ENCODE results near the gene CIDEB. TPM values are rescaled to one million over a fixed set of nuclear protein-coding genes. Genes with fewer than 3 reads are reported as not detected.
A peak's percentile ranks its signal among the peaks of the same experiment; 100 is the strongest.

The CIDEB gene
- total RNA-seq, 6 donors from 2014 or later, result 9.4 to 14.8 (median 12.8) TPM

DNA sequence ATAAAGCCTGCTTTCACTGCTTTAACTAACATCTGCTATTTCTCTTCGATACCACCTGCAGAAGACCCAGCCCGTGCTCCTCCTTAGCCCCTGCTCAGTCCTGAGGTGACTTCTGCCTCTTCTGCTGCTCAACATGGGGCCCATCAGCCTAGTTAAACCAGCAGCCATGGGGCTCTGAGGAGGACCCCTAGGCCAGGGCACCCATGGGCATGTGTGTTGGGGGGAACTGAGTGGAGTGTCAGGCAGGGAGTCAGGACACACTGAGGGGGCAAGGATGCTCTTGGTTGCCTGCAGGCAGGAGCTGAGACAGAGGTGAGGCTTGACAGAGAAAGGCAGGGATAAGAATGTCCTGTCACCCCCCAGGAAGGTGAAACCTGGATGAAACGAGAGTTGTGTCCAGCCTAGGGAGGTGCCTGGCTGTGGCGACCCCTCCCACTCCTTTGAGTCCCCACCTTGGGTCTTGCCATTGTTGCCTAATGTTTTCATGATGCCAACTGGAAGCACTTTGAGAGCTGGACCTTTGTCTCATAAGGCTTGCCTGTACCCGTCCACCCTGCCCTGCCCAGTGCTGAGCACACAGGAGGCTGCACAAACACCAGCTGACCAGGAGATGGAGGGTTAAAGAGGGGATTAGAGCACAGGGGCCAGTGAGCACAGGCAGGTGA lies 23.8 kb downstream of the CIDEB start:
- TF ChIP-seq POLR2A (IDR thresholded peaks at IDR 0.05), result no peak
- TF ChIP-seq POLR2AphosphoS5 (IDR thresholded peaks at IDR 0.05), result no peak
- TF ChIP-seq, protein P1, sequence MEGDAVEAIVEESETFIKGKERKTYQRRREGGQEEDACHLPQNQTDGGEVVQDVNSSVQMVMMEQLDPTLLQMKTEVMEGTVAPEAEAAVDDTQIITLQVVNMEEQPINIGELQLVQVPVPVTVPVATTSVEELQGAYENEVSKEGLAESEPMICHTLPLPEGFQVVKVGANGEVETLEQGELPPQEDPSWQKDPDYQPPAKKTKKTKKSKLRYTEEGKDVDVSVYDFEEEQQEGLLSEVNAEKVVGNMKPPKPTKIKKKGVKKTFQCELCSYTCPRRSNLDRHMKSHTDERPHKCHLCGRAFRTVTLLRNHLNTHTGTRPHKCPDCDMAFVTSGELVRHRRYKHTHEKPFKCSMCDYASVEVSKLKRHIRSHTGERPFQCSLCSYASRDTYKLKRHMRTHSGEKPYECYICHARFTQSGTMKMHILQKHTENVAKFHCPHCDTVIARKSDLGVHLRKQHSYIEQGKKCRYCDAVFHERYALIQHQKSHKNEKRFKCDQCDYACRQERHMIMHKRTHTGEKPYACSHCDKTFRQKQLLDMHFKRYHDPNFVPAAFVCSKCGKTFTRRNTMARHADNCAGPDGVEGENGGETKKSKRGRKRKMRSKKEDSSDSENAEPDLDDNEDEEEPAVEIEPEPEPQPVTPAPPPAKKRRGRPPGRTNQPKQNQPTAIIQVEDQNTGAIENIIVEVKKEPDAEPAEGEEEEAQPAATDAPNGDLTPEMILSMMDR (IDR thresholded peaks at IDR 0.05), result no peak
- TF ChIP-seq EP300 (IDR thresholded peaks at IDR 0.05), result no peak
- no peaks in the 10 kb centered on the region for H3K27me3 ChIP-seq
- no peaks in the 10 kb centered on the region for H3K36me3 ChIP-seq
- no peaks in the 10 kb centered on the region for H3K9me3 ChIP-seq
- 86 to 90% methylated on average over 5 of the region's 5 CpGs for WGBS, 2 donors
- peaks cover 3 to 18% (median 7%) of the 10 kb centered on the region in 4 donors for H3K4me1 ChIP-seq
- ATAC-seq (ENCODE audit: low FRiP score in 2 of 2) (no peak), DNase-seq (no peak)
- no peak overlapping the region for H3K4me3 ChIP-seq
- H3K27ac ChIP-seq, result no peak overlapping the region

DNA sequence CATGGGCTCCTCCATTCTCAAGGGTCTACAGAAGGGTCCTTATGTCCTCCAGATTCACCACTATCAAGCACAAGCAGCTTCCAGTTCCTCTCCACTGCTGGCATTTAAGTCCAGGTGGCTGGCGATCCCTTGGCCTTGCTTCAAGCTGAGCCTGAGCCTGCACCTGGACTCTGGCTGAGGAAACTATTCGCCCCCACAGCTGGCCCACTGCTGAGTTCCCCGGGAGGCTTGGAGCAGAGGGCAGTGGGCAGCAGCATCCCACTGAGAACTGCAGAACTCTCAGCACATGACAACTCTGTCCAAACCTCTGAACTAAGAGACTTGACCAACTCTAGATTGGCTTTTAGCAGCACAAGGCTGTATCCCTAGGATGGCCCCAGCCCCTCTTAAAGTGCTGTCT lies 25.0 kb downstream of the CIDEB start:
- Histone ChIP-seq H3K9me3 (no peaks in the 10 kb centered on the region), H3K4me3 (no peak overlapping the region), H3K36me3 (no peaks in the 10 kb centered on the region), H3K27me3 (no peaks in the 10 kb centered on the region), H3K27ac (no peak overlapping the region), H3K4me1 (peaks cover 8 to 27% (median 10%) of the 10 kb centered on the region in 4 donors)
- ATAC-seq (ENCODE audit: low FRiP score in 2 of 2) (no peak), DNase-seq (no peak)
- WGBS, 2 donors, result 86 to 87% methylated on average over 2 to 3 of the region's 3 CpGs
- TF ChIP-seq, protein P1 (IDR thresholded peaks at IDR 0.05), result no peak
- TF ChIP-seq POLR2A (IDR thresholded peaks at IDR 0.05) (no peak), POLR2AphosphoS5 (IDR thresholded peaks at IDR 0.05) (no peak), EP300 (IDR thresholded peaks at IDR 0.05) (no peak)

DNA sequence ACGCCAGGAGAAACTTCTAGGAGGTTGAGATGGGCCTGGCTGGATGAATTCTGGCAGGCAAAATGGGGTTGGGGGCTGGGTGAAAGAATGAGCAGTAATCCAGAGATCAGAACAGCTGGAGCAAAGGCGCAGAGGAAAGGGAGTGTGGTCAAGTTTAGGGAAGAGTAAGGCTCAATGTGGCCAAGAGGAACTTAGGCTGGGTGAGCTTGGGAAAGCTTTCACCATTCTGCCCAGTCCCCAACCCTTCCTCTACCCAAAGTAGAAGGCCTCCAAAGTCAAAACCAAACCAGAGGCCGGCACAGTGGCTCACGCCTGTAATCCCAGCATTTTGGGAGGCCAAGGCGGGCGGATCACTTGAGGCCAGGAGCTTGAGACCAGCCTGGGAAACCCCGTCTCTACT lies 26.1 kb downstream of the CIDEB start:
- DNase-seq (no peak), ATAC-seq (ENCODE audit: low FRiP score in 2 of 2) (peak in 1 of 2 donors; percentile 51)
- Histone ChIP-seq H3K36me3 (no peaks in the 10 kb centered on the region), H3K27me3 (no peaks in the 10 kb centered on the region), H3K4me1 (peaks cover 8 to 27% (median 16%) of the 10 kb centered on the region in 4 donors), H3K9me3 (no peaks in the 10 kb centered on the region), H3K4me3 (no peak overlapping the region), H3K27ac (peak overlapping the region in 1 of 4 donors; percentile 30)
- WGBS, 2 donors, result 88 to 90% methylated on average over 7 of the region's 7 CpGs
- TF ChIP-seq EP300 (IDR thresholded peaks at IDR 0.05) (no peak), POLR2A (IDR thresholded peaks at IDR 0.05) (no peak), POLR2AphosphoS5 (IDR thresholded peaks at IDR 0.05) (no peak)

DNA sequence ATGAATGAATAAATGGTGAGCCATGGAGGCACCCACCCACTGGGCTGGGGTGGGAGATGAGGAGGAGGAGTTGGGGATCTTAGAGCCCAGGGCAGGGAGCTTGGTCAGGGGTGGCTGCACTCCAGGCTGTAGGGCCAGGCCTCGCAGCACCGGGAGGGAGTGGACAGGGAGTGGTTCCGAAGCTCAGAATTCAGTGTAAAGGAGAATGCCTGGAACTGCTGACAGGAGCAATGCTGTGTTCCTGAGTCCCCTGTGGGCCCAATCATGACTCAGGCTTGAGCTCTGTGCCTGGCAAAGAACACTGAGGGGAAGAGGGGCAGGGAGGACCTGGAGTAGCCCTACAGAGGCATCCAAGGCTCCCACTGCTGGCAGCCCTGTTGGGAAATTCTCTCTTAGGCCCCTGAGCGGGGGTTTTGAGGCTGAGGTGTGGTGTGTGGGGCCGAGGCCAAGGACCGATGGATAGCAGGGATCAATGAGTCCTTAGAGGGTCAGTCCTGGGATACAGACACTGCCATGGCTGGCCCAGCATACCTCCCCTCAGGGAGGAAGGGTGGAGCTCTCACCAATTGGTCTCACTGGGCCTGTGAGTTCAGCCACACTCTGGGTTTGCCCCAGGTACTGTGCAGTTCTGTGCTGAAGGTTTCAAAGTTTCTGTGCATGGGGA lies 26.8 kb downstream of the CIDEB start:
- DNase-seq, result no peak
- 88 to 93% methylated on average over 5 to 6 of the region's 6 CpGs for WGBS, 2 donors
- no peak overlapping the region for H3K27ac ChIP-seq
- no peaks in the 10 kb centered on the region for H3K9me3 ChIP-seq
- H3K4me1 ChIP-seq, result peaks cover 8 to 27% (median 21%) of the 10 kb centered on the region in 4 donors
- no peaks in the 10 kb centered on the region for H3K36me3 ChIP-seq
- TF ChIP-seq POLR2AphosphoS5 (IDR thresholded peaks at IDR 0.05) (no peak), EP300 (IDR thresholded peaks at IDR 0.05) (no peak)
- TF ChIP-seq, protein P1 (IDR thresholded peaks at IDR 0.05), result no peak
- peak in 1 of 2 donors; percentile 38 for ATAC-seq (ENCODE audit: low FRiP score in 2 of 2)
- no peaks in the 10 kb centered on the region for H3K27me3 ChIP-seq
- H3K4me3 ChIP-seq, result no peak overlapping the region

DNA sequence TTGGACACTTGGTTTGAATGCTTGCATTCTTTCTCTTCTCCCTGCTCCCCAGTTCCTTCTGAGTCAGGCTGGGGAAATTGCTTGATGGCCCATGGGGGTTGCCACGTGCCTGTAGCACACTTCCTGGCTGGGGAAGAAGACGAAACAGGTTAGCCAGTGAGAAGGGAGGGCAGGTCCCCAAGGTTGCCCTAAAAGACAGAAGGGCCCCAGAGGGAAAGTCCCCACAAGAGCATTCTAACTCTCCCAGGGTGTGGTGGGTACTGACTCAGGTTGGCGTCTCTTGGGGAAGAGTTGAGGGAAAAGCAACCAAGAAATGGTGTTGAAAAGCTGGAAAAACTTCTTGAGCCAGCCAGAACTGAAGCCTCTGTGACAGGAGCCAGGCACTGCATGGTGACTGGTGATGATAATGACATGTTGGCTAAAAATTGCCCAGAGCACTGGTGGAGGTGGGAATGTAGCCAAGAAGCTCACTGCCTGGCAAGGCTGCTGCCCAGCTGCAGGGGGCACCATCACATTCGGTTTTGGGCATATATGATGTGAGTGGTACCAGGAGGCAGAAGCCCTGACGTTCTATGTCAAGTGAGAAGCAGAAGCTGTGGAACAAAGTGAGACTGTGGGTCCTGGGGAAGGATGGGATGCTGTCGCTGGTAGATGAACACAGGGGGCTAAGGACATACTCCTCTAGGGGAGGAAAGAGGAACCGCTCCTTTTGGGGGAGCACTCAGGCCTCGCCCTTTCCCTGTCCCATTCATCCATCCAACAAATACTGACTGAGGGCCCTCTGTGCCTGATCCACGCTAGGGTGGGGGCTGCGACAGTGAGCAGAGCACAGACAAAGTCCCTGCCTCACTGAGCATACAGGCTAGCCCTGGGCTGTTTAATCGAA lies 28.2 kb downstream of the CIDEB start:
- H3K36me3 ChIP-seq, result no peaks in the 10 kb centered on the region
- no peak for ATAC-seq (ENCODE audit: low FRiP score in 2 of 2)
- peak overlapping the region in 1 of 4 donors; percentile 13 for H3K27ac ChIP-seq
- peak in 1 of 2 donors; percentile 42 for DNase-seq
- 68 to 69% methylated on average over 11 of the region's 11 CpGs for WGBS, 2 donors
- H3K27me3 ChIP-seq, result no peaks in the 10 kb centered on the region
- H3K4me3 ChIP-seq, result no peak overlapping the region
- no peaks in the 10 kb centered on the region for H3K9me3 ChIP-seq
- H3K4me1 ChIP-seq, result peaks cover 8 to 30% (median 29%) of the 10 kb centered on the region in 4 donors
- TF ChIP-seq, protein P1 (IDR thresholded peaks at IDR 0.05), result peak in 2 of 6 experiments; percentile 13 to 14
- TF ChIP-seq EP300 (IDR thresholded peaks at IDR 0.05) (no peak), POLR2A (IDR thresholded peaks at IDR 0.05) (no peak), POLR2AphosphoS5 (IDR thresholded peaks at IDR 0.05) (no peak)
